ENCODE data around the gene GPSM3. TPM values are rescaled to one million over a fixed set of nuclear protein-coding genes. Genes with fewer than 3 reads are reported as not detected.

Gene GPSM3
- total and polyA plus RNA-seq, 8 donors = 0.59 to 10.1 (median 4.5) TPM

GRCh38 chr6:32183483-32184083 lies 8.9 kb downstream of the GPSM3 start:
- intact Hi-C loops (cut with DNase I) = no loop called here
- no peaks in the 10 kb centered on the region for H3K9me3 ChIP-seq
- no peak for FAIRE-seq
- 84 to 89% methylated on average over 15 of the region's 15 CpGs for WGBS, 2 donors
- no peak overlapping the region for H3K27ac ChIP-seq
- no peaks in the 10 kb centered on the region for H3K36me3 ChIP-seq
- no peak for TF ChIP-seq CTCF (IDR thresholded peaks at IDR 0.05)
- H3K27me3 ChIP-seq = no peaks in the 10 kb centered on the region
- ATAC-seq = no peak
- peak in 1 of 6 donors; percentile 30 for DNase-seq
- H3K4me3 ChIP-seq = no peak overlapping the region
- peaks cover 4 to 11% (median 5%) of the 10 kb centered on the region in 3 donors for H3K4me1 ChIP-seq

- no peak overlapping the region for H3K27ac ChIP-seq
- no peaks in the 10 kb centered on the region for H3K36me3 ChIP-seq
- FAIRE-seq (no peak), DNase-seq (no peak), ATAC-seq (no peak)
- 85 to 86% methylated on average over 3 of the region's 3 CpGs for WGBS, 2 donors
- no peaks in the 10 kb centered on the region for H3K27me3 ChIP-seq
- H3K4me3 ChIP-seq = no peak overlapping the region
- H3K9me3 ChIP-seq = no peaks in the 10 kb centered on the region
- TF ChIP-seq CTCF (IDR thresholded peaks at IDR 0.05) = no peak
- intact Hi-C loops (cut with DNase I) = no loop called here
- peaks cover 4 to 11% (median 5%) of the 10 kb centered on the region in 3 donors for H3K4me1 ChIP-seq
These were observed 9.4 kb downstream of the GPSM3 start for GRCh38 chr6:32183030-32183429.

- Histone ChIP-seq H3K27ac (no peak overlapping the region), H3K4me1 (peaks cover 4 to 11% (median 5%) of the 10 kb centered on the region in 3 donors), H3K36me3 (no peaks in the 10 kb centered on the region), H3K9me3 (no peaks in the 10 kb centered on the region), H3K27me3 (no peaks in the 10 kb centered on the region), H3K4me3 (no peak overlapping the region)
- TF ChIP-seq CTCF (IDR thresholded peaks at IDR 0.05) = no peak
- no peak for FAIRE-seq
- peak in 2 of 6 donors; percentile 18 to 53 for DNase-seq
- 87 to 91% methylated on average over 10 of the region's 10 CpGs for WGBS, 2 donors
- ATAC-seq = no peak
- intact Hi-C loops (cut with DNase I) = no loop called here
These were observed 9.9 kb downstream of the GPSM3 start for GRCh38 chr6:32182555-32182981.

GRCh38 chr6:32181915-32182529 lies 10.4 kb downstream of the GPSM3 start:
- no peak overlapping the region for H3K4me3 ChIP-seq
- ATAC-seq (no peak), FAIRE-seq (no peak), DNase-seq (peak in 1 of 6 donors; percentile 6)
- H3K9me3 ChIP-seq = no peaks in the 10 kb centered on the region
- intact Hi-C loops (cut with DNase I) = no loop called here
- peaks cover 7 to 11% (median 7%) of the 10 kb centered on the region in 3 donors for H3K4me1 ChIP-seq
- H3K36me3 ChIP-seq = no peaks in the 10 kb centered on the region
- no peaks in the 10 kb centered on the region for H3K27me3 ChIP-seq
- no peak overlapping the region for H3K27ac ChIP-seq
- WGBS, 2 donors = 85 to 86% methylated on average over 10 of the region's 10 CpGs
- no peak for TF ChIP-seq CTCF (IDR thresholded peaks at IDR 0.05)

GRCh38 chr6:32181148-32181702 lies 11.2 kb downstream of the GPSM3 start:
- no peak for FAIRE-seq
- Histone ChIP-seq H3K36me3 (no peaks in the 10 kb centered on the region), H3K9me3 (no peaks in the 10 kb centered on the region), H3K27ac (no peak overlapping the region), H3K27me3 (no peaks in the 10 kb centered on the region), H3K4me3 (no peak overlapping the region), H3K4me1 (peaks cover 15 to 18% (median 15%) of the 10 kb centered on the region in 3 donors)
- intact Hi-C loops (cut with DNase I) = no loop called here
- ATAC-seq = no peak
- TF ChIP-seq CTCF (IDR thresholded peaks at IDR 0.05) = no peak
- 90 to 96% methylated on average over 12 to 15 of the region's 15 CpGs for WGBS, 2 donors
- DNase-seq = peak in 2 of 6 donors; percentile 12 to 27
